Liver (tissue), 3 donors: ENCODE results near the gene HRH4.

Experiments
- CTCF ChIP-seq: fragments of 150-350 bp; IDR thresholded peaks from 2 replicates; pipeline ENCODE4 v1.5.1; 2017; ENCODE audit warnings: improper control_type of control experiment, low read depth, low read length; ENCODE audit not compliant: missing input control
- MAX ChIP-seq: IDR thresholded peaks from 2 replicates; pipeline ENCODE4 v1.6.1; 2016; ENCODE audit warnings: antibody characterized with exemption
- RAD21 ChIP-seq, 2 donors: IDR thresholded peaks; 2 replicates each; pipeline ENCODE4 v1.6.1; 2016; ENCODE audit warnings: antibody characterized with exemption in 2 of 2, mild to moderate bottlenecking in 2 of 2
- SP1 ChIP-seq: IDR thresholded peaks from 2 replicates; pipeline ENCODE4 v1.6.1; 2018; ENCODE audit warnings: antibody characterized with exemption, mild to moderate bottlenecking
- donor health status: healthy.
- donor health status: healthy.

GRCh38 chr18:24470805-24471204 is 10.4 kb downstream of the HRH4 start:
- TF ChIP-seq SP1 (no peak), MAX (no peak), CTCF (no peak), RAD21 (IDR thresholded peaks at IDR 0.05) (no peak)
